GM21515 (cell line): ENCODE data around the gene LY6G6C.

Experiments used
- ATAC-seq: cut with Tn5 transposase; IDR thresholded peaks from one replicate; pipeline ENCODE4 v1.9.1; 2021; ENCODE audit not compliant: unreplicated experiment

The LY6G6C gene

GRCh38 chr6:31727717-31728671, 6.4 kb upstream of the LY6G6C start:
- no peak for ATAC-seq

GRCh38 chr6:31727034-31727716, 5.6 kb upstream of the LY6G6C start:
- ATAC-seq: no peak

GRCh38 chr6:31725502-31726350, 4.2 kb upstream of the LY6G6C start:
- no peak for ATAC-seq

GRCh38 chr6:31723980-31724691, 2.6 kb upstream of the LY6G6C start:
- ATAC-seq: no peak

GRCh38 chr6:31723245-31723979, 1.9 kb upstream of the LY6G6C start, which contains the start of gene MPIG6B:
Gene MPIG6B (plus strand): TSS chr6:31723373. CDS start chr6:31723384, 11 bp downstream.
- ATAC-seq: no peak

GRCh38 chr6:31722173-31722572, 627 bp upstream of the LY6G6C start:
- no peak for ATAC-seq

GRCh38 chr6:31720196-31720770, 1.3 kb downstream of the LY6G6C start:
- no peak for ATAC-seq

GRCh38 chr6:31719001-31719400, 2.5 kb downstream of the LY6G6C start:
- ATAC-seq: no peak

- no peak for ATAC-seq
Observed at GRCh38 chr6:31718265-31718664, 3.3 kb downstream of the LY6G6C start.

GRCh38 chr6:31717499-31718222, 3.9 kb downstream of the LY6G6C start:
- no peak for ATAC-seq

GRCh38 chr6:31715022-31715958, 6.3 kb downstream of the LY6G6C start, which contains the start of gene LY6G6D:
Gene LY6G6D (plus strand): TSS chr6:31715348. CDS start chr6:31715356, 8 bp downstream.
- no peak for ATAC-seq

GRCh38 chr6:31713991-31714684, 7.4 kb downstream of the LY6G6C start:
- no peak for ATAC-seq

GRCh38 chr6:31713465-31713864, 8.1 kb downstream of the LY6G6C start:
- ATAC-seq: no peak

- no peak for ATAC-seq
Observed at GRCh38 chr6:31712296-31712695, 9.2 kb downstream of the LY6G6C start.

- ATAC-seq: no peak
Observed at GRCh38 chr6:31711233-31711632, 10.3 kb downstream of the LY6G6C start.

- no peak for ATAC-seq
Observed at GRCh38 chr6:31710523-31711219, 10.9 kb downstream of the LY6G6C start.
